K562 (cell line): ENCODE measurements around the gene PLEKHM3. TPM values are rescaled to one million over a fixed set of nuclear protein-coding genes. Genes with fewer than 3 reads are reported as not detected.

Experiments used
- AFF1 ChIP-seq, 2 experiments: fragments of 450-650 bp; IDR thresholded peaks; 2 replicates each; pipeline ENCODE4 v1.6.1; 2018; ENCODE audit warnings: mild to moderate bottlenecking in 2 of 2, low read depth in 1 of 2; ENCODE audit not compliant: partially characterized antibody in 2 of 2
- BACH1 ChIP-seq: fragments of 200-800 bp; sonication (Bioruptor generic); IDR thresholded peaks from 2 replicates; pipeline ENCODE4 v1.6.1; 2016; ENCODE audit warnings: missing genetic modification characterization, missing compliant biosample characterization
- ETV1 ChIP-seq: fragments of 450-650 bp; conservative IDR thresholded peaks from 2 replicates; pipeline ENCODE4 v1.6.1; 2016; ENCODE audit warnings: missing genetic modification characterization, control low read depth, low read depth, missing compliant biosample characterization
- ZBTB17 ChIP-seq: fragments of 450-650 bp; formaldehyde crosslinking; IDR thresholded peaks from 2 replicates; pipeline ENCODE4 v1.4.0; 2020; ENCODE audit warnings: mild to moderate bottlenecking
- polyA plus RNA-seq, 8 experiments: library from polyadenylated mRNA; depleted of rRNA in 4 of 8; stranded (reverse) in 5 of 8; unstranded in 3 of 8; fragments of >200 nt; fragmentation: Nextera tagmentation in 2 of 8; fragmentation: Illumina TruSeq in 1 of 8; extraction: Ambion mirVana in 2 of 8; extraction: Trizol in 1 of 8; gene quantifications; 2 replicates each; pipeline versions ENCODE4 v1.2.1 to v1.2.3, GENCODE V29; 2011 to 2014; ENCODE audit warnings: inconsistent platforms in 1 of 8, missing spikeins in 1 of 8
- total RNA-seq, 7 experiments: library from RNA; depleted of rRNA in 6 of 7; stranded (reverse); fragments of >200 nt in 6 of 7; fragmentation: Illumina TruSeq in 2 of 7; extraction: Trizol in 2 of 7; gene quantifications; 2 replicates each; pipeline versions ENCODE4 v1.2.1 to v1.2.3, GENCODE V29; 2011 to 2021; ENCODE audit warnings: low replicate concordance in 1 of 7

The PLEKHM3 gene
- total and polyA plus RNA-seq, 9 of the 15 experiments (the other 6 are each of a cell fraction or from before 2014, with no cell fraction given) = 0.24 to 1.6 (median 1.0) TPM

GRCh38 chr2:208039376-208040110, 14.2 kb upstream of the PLEKHM3 start (continued):
- TF ChIP-seq AFF1 (IDR thresholded peaks at IDR 0.05; ENCODE audit: low read depth in 1 of 2, partially characterized antibody in 2 of 2) (no peak), ETV1 (tag) (no peak), ZBTB17 (CRISPR knock-in tag) (no peak), BACH1 (tag) (no peak)
